HG03342 (cell line): ENCODE data around the gene SH2B2.
"Not testable (repeated sequence)": the region's sequence is repeated elsewhere in the genome, so short reads cannot be mapped to it uniquely, and the experiment has no call there.

Source experiments
- ATAC-seq: cut with Tn5 transposase; IDR thresholded peaks from one replicate; pipeline ENCODE4 v1.9.1; 2021; ENCODE audit warnings: mild to moderate bottlenecking, moderate library complexity; ENCODE audit not compliant: unreplicated experiment

SH2B2 gene

GRCh38 chr7:102284891-102285539 is 1.7 kb upstream of the SH2B2 start:
- no peak for ATAC-seq

- no peak for ATAC-seq
Measured at GRCh38 chr7:102285540-102286236, 980 bp upstream of the SH2B2 start.

- peak; percentile 4 for ATAC-seq
Measured at GRCh38 chr7:102287111-102287980, 678 bp downstream of the SH2B2 start.

- no peak for ATAC-seq
Measured at GRCh38 chr7:102287981-102288278, 1.3 kb downstream of the SH2B2 start.

GRCh38 chr7:102288285-102288930 is 1.7 kb downstream of the SH2B2 start:
- ATAC-seq: no peak

GRCh38 chr7:102289057-102289456 is 2.4 kb downstream of the SH2B2 start:
- no peak for ATAC-seq

GRCh38 chr7:102291056-102291915 is 4.6 kb downstream of the SH2B2 start:
- ATAC-seq: peak; percentile 44

GRCh38 chr7:102291916-102292267 is 5.2 kb downstream of the SH2B2 start:
- no peak for ATAC-seq

GRCh38 chr7:102292813-102293798 is 6.4 kb downstream of the SH2B2 start:
- ATAC-seq: no peak

- no peak for ATAC-seq
Measured at GRCh38 chr7:102294589-102294988, 7.9 kb downstream of the SH2B2 start.

- ATAC-seq: no peak
Measured at GRCh38 chr7:102295346-102296178, 8.9 kb downstream of the SH2B2 start.

GRCh38 chr7:102296179-102296438 is 9.4 kb downstream of the SH2B2 start:
- ATAC-seq: no peak

GRCh38 chr7:102296514-102296913 is 9.8 kb downstream of the SH2B2 start:
- ATAC-seq: no peak

GRCh38 chr7:102297487-102298218 is 11.0 kb downstream of the SH2B2 start:
- no peak for ATAC-seq

- no peak for ATAC-seq
Measured at GRCh38 chr7:102300643-102301221, 14.1 kb downstream of the SH2B2 start.

GRCh38 chr7:102301367-102301766 is 14.7 kb downstream of the SH2B2 start:
- ATAC-seq: not testable (repeated sequence)

GRCh38 chr7:102302025-102302424 is 15.4 kb downstream of the SH2B2 start:
- no peak for ATAC-seq
